Measurements from ENCODE around the gene CDC14B.

DNA sequence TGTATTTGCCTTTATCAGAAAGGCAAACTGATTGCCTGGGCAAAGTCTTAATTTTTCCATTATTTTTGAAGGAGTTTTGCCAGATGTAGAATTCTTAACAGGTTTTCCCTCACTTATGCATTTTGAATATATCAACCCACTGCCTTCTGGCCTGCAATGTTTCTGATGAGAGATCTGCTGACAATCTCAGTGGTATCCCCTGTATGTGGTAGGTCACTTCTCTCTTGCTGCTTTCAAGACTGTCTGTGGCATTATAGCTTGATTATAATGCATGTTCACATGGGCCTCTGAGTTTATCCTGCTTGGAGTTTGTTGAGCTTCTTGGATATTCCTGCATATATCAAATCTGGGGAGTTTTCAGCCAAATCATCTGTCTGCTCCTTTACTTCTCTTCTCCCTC lies 87.5 kb downstream of the CDC14B start:
- TF ChIP-seq EZH2 (IDR thresholded peaks at IDR 0.05; ENCODE audit: borderline replicate concordance, low read depth, low read length, poor library complexity, severe bottlenecking) = no peak
- TF ChIP-seq, protein P1, sequence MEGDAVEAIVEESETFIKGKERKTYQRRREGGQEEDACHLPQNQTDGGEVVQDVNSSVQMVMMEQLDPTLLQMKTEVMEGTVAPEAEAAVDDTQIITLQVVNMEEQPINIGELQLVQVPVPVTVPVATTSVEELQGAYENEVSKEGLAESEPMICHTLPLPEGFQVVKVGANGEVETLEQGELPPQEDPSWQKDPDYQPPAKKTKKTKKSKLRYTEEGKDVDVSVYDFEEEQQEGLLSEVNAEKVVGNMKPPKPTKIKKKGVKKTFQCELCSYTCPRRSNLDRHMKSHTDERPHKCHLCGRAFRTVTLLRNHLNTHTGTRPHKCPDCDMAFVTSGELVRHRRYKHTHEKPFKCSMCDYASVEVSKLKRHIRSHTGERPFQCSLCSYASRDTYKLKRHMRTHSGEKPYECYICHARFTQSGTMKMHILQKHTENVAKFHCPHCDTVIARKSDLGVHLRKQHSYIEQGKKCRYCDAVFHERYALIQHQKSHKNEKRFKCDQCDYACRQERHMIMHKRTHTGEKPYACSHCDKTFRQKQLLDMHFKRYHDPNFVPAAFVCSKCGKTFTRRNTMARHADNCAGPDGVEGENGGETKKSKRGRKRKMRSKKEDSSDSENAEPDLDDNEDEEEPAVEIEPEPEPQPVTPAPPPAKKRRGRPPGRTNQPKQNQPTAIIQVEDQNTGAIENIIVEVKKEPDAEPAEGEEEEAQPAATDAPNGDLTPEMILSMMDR (conservative IDR thresholded peaks at IDR 0.05; ENCODE audit: low read depth, low read length) = no peak

Measured in A673 (cell line).